Kidney epithelial cell (primary cell): ENCODE data around the gene SLC5A10. TPM values are rescaled to one million over a fixed set of nuclear protein-coding genes. Genes with fewer than 3 reads are reported as not detected.

ENCODE experiments used
- DNase-seq: peaks from one replicate; pipeline ENCODE4 v3.0.0-alpha.2; 2010; ENCODE audit warnings: low read depth
- H3K27me3 ChIP-seq: 2 replicates; pipeline ENCODE4 v1.6.0; 2011; ENCODE audit warnings: low read length; ENCODE audit not compliant: control insufficient read depth, insufficient read depth
- H3K36me3 ChIP-seq: 2 replicates; pipeline ENCODE4 v1.5.1; 2011; ENCODE audit warnings: low read length; ENCODE audit not compliant: control insufficient read depth, insufficient read depth
- H3K4me3 ChIP-seq: 2 replicates; pipeline ENCODE4 v1.5.1; 2011; ENCODE audit warnings: low read depth, mild to moderate bottlenecking, control low read depth, low read length
- CTCF ChIP-seq: IDR thresholded peaks from 2 replicates; pipeline ENCODE4 v1.5.1; 2011; ENCODE audit warnings: mild to moderate bottlenecking, moderate library complexity, low read length, control low read depth, inconsistent platforms; ENCODE audit not compliant: insufficient read depth, poor library complexity, severe bottlenecking
- total RNA-seq: library from RNA; depleted of rRNA; stranded (reverse); fragments of >200 nt; gene quantifications from 2 replicates; pipeline ENCODE4 v1.2.3, GENCODE V29; 2015

SLC5A10 gene
- total RNA-seq, 1 donor from 2014 or later, result not detected

- TF ChIP-seq CTCF, result no peak
- DNase-seq, result no peak
- no peak overlapping the region for H3K4me3 ChIP-seq
- H3K27me3 ChIP-seq, result no peaks in the 10 kb centered on the region
- H3K36me3 ChIP-seq, result no peaks in the 10 kb centered on the region
These were observed 26.8 kb upstream of the SLC5A10 start for GRCh38 chr17:18925187-18925586.

- TF ChIP-seq CTCF, result no peak
These were observed 23.3 kb upstream of the SLC5A10 start for GRCh38 chr17:18928628-18929125.

GRCh38 chr17:18932360-18933055 is 19.5 kb upstream of the SLC5A10 start:
- Histone ChIP-seq H3K36me3 (no peaks in the 10 kb centered on the region), H3K4me3 (no peak overlapping the region), H3K27me3 (no peaks in the 10 kb centered on the region)
- DNase-seq, result no peak
- no peak for TF ChIP-seq CTCF

More at GRCh38 chr17:18928628-18929125, 23.3 kb upstream of the SLC5A10 start:
- no peak for DNase-seq
- no peaks in the 10 kb centered on the region for H3K27me3 ChIP-seq
- no peak overlapping the region for H3K4me3 ChIP-seq
- H3K36me3 ChIP-seq, result no peaks in the 10 kb centered on the region

DNA sequence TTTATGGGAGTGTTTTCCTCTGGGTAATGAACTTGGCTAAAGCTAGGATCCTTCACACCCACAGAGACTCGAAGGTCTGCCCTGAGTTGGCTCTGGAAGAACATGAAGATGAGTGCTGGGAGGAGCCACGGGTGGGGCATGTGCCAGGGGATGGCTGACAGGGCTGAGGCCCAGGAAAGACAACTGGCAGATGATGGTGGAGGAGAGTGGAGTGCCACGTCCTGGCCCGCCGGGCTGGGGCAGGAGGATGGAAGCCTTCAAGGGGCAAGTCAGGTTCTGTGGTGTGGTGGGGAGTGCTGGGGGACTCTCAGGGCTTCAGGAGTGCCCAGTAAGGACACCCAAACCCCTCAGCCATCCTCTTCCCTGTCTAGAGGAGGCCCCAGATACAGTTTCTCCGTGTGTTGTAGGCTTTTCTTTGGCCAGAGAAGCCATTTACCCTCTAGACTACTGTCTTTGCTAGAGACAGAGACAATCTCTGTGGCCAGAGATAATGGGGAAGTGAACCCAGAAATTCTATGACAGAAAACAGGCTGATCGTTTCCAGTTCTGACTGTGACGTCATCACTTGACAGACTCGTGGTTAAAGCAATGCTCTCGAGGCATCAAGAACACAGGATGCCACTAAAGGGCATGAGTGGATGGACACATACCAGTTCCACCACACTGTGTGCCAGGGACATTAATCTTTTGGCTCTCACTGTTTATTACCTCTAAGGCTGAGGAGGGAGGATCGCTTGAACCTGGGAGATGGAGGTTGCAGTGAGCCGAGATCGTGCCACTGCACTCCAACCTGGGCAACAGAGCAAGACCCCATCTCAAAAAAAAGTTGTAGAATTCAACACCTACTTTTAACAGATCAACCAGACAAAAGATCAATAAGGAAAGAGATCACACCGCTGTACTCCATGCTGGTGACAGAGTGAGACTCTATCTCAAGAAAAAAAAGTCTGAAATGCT is 18.6 kb upstream of the SLC5A10 start:
- no peaks in the 10 kb centered on the region for H3K27me3 ChIP-seq
- DNase-seq, result no peak
- no peak for TF ChIP-seq CTCF
- no peaks in the 10 kb centered on the region for H3K36me3 ChIP-seq
- H3K4me3 ChIP-seq, result no peak overlapping the region

GRCh38 chr17:18937981-18938691 is 13.8 kb upstream of the SLC5A10 start:
- no peak overlapping the region for H3K4me3 ChIP-seq
- no peak for DNase-seq
- no peak for TF ChIP-seq CTCF
- no peaks in the 10 kb centered on the region for H3K27me3 ChIP-seq
- no peaks in the 10 kb centered on the region for H3K36me3 ChIP-seq
